HEK293 (cell line): ENCODE measurements around the gene FAM234A.

Source experiments
- ATF2 ChIP-seq: fragments of 450-650 bp; formaldehyde crosslinking; IDR thresholded peaks from 2 replicates; pipeline ENCODE4 v1.5.1; 2016; ENCODE audit warnings: missing biosample characterization, missing genetic modification characterization, low read depth
- BCL11A ChIP-seq: fragments of 450-650 bp; formaldehyde crosslinking; IDR thresholded peaks from 2 replicates; pipeline ENCODE4 v1.5.1; 2016; ENCODE audit warnings: low read depth, missing biosample characterization, missing genetic modification characterization
- CTCF ChIP-seq: fragments of 450-650 bp; formaldehyde crosslinking; IDR thresholded peaks from 2 replicates; pipeline ENCODE4 v1.5.1; 2016; ENCODE audit warnings: missing biosample characterization, missing genetic modification characterization
- ELK4 ChIP-seq: IDR thresholded peaks from 2 replicates; pipeline ENCODE4 v1.6.1; 2011; ENCODE audit warnings: mild to moderate bottlenecking, low read depth, low read length, borderline replicate concordance
- GLI2 ChIP-seq: fragments of 450-650 bp; formaldehyde crosslinking; IDR thresholded peaks from 2 replicates; pipeline ENCODE4; 2017; ENCODE audit warnings: missing biosample characterization, missing genetic modification characterization, low read depth, borderline replicate concordance
- MZF1 ChIP-seq: fragments of 450-650 bp; formaldehyde crosslinking; IDR thresholded peaks from 2 replicates; pipeline ENCODE4 v1.5.1; 2017; ENCODE audit warnings: missing biosample characterization, missing genetic modification characterization, borderline replicate concordance
- PRDM2 ChIP-seq: fragments of 450-650 bp; formaldehyde crosslinking; IDR thresholded peaks from 2 replicates; pipeline ENCODE4 v1.5.1; 2016; ENCODE audit warnings: missing biosample characterization, missing genetic modification characterization, borderline replicate concordance
- SETDB1 ChIP-seq: IDR thresholded peaks from one replicate; pipeline ENCODE4 v1.6.1; 2017; ENCODE audit warnings: mild to moderate bottlenecking, low read length, moderate library complexity, mixed read lengths; ENCODE audit not compliant: insufficient read length
- ZNF140 ChIP-seq: fragments of 450-650 bp; formaldehyde crosslinking; IDR thresholded peaks from 2 replicates; pipeline ENCODE4 v1.5.1; 2016; ENCODE audit warnings: missing biosample characterization, missing genetic modification characterization
- ZNF544 ChIP-seq: fragments of 450-650 bp; formaldehyde crosslinking; IDR thresholded peaks from 2 replicates; pipeline ENCODE4 v1.5.0; 2017; ENCODE audit warnings: missing biosample characterization, missing genetic modification characterization
- ZNF561 ChIP-seq: fragments of 450-650 bp; IDR thresholded peaks from 2 replicates; pipeline ENCODE4 v1.5.1; 2018; ENCODE audit warnings: missing biosample characterization, missing genetic modification characterization, borderline replicate concordance
- ZNF600 ChIP-seq: fragments of 450-650 bp; formaldehyde crosslinking; IDR thresholded peaks from 2 replicates; pipeline ENCODE4 v1.5.1; 2016; ENCODE audit warnings: missing biosample characterization, missing genetic modification characterization

GRCh38 chr16:194516-194915 is 40.1 kb upstream of the FAM234A start:
- TF ChIP-seq CTCF (tag by site-specific recombination) (no peak), ZNF140 (tag by site-specific recombination) (no peak), ZNF561 (no peak), GLI2 (tag by site-specific recombination) (no peak), ZNF544 (tag by site-specific recombination) (no peak), SETDB1 (no peak), ATF2 (no peak), ELK4 (no peak), MZF1 (no peak), BCL11A (tag by site-specific recombination) (no peak), ZNF600 (tag by site-specific recombination) (no peak), PRDM2 (tag by site-specific recombination) (no peak)
